GM23338 (cell line): Measurements from ENCODE around the gene SSTR1.

Experiments
- CTCF ChIP-seq, 2 experiments: fragments of 200-600 bp in 1 of 2; sonication (generic) in 1 of 2; conservative IDR thresholded peaks; 2 replicates each; pipeline versions ENCODE4 v1.5.1 to v1.6.1; 2016 to 2017; ENCODE audit warnings: antibody characterized with exemption in 2 of 2, low read depth in 2 of 2, mild to moderate bottlenecking in 2 of 2, moderate library complexity in 1 of 2
- EZH2 ChIP-seq: fragments of 200-600 bp; sonication (generic); IDR thresholded peaks from one replicate; pipeline ENCODE4 v1.8.0; 2017; ENCODE audit warnings: antibody characterized with exemption, mild to moderate bottlenecking, low read depth; ENCODE audit not compliant: unreplicated experiment
- EZH2phosphoT487 ChIP-seq: fragments of 200-600 bp; sonication (generic); IDR thresholded peaks from one replicate; pipeline ENCODE4 v1.8.1; 2018; ENCODE audit warnings: antibody characterized with exemption; ENCODE audit not compliant: unreplicated experiment
- NANOG ChIP-seq: IDR thresholded peaks from 2 replicates; pipeline ENCODE4 v1.6.1; 2016; ENCODE audit warnings: antibody characterized with exemption, borderline replicate concordance
- POLR2AphosphoS5 ChIP-seq: IDR thresholded peaks from 2 replicates; pipeline ENCODE4 v1.6.1; 2016; ENCODE audit warnings: antibody characterized with exemption, low read depth
- TF ChIP-seq, protein P1 (sequence below): IDR thresholded peaks from one replicate; pipeline ENCODE4 v1.6.1; 2018; ENCODE audit warnings: antibody characterized with exemption; ENCODE audit not compliant: unreplicated experiment

DNA sequence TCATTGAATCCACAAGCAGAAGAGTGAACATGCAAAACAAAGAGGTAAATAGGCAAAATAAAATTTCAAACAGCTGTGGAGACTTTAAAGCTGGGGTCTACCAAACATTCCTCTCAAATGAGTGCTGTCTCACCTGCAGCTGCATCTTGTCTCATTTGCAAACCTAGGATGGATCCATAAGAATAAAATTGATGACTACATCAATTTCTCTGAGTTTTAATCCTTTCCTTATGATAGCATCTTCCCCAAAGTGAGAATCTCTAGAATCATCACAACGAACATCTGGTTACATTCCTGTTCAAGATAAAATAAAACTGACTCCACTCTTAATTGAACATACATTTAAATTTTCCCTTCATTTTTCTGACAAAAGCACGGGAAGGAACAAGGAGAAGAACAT is 18.2 kb downstream of the SSTR1 start:
- TF ChIP-seq CTCF (conservative IDR thresholded peaks at IDR 0.05; ENCODE audit: low read depth in 2 of 2) (no peak), NANOG (no peak), EZH2 (no peak), EZH2phosphoT487 (no peak), POLR2AphosphoS5 (no peak)
- TF ChIP-seq, protein P1, sequence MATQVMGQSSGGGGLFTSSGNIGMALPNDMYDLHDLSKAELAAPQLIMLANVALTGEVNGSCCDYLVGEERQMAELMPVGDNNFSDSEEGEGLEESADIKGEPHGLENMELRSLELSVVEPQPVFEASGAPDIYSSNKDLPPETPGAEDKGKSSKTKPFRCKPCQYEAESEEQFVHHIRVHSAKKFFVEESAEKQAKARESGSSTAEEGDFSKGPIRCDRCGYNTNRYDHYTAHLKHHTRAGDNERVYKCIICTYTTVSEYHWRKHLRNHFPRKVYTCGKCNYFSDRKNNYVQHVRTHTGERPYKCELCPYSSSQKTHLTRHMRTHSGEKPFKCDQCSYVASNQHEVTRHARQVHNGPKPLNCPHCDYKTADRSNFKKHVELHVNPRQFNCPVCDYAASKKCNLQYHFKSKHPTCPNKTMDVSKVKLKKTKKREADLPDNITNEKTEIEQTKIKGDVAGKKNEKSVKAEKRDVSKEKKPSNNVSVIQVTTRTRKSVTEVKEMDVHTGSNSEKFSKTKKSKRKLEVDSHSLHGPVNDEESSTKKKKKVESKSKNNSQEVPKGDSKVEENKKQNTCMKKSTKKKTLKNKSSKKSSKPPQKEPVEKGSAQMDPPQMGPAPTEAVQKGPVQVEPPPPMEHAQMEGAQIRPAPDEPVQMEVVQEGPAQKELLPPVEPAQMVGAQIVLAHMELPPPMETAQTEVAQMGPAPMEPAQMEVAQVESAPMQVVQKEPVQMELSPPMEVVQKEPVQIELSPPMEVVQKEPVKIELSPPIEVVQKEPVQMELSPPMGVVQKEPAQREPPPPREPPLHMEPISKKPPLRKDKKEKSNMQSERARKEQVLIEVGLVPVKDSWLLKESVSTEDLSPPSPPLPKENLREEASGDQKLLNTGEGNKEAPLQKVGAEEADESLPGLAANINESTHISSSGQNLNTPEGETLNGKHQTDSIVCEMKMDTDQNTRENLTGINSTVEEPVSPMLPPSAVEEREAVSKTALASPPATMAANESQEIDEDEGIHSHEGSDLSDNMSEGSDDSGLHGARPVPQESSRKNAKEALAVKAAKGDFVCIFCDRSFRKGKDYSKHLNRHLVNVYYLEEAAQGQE = no peak
